ENCODE results near the gene KNL1.

DNA sequence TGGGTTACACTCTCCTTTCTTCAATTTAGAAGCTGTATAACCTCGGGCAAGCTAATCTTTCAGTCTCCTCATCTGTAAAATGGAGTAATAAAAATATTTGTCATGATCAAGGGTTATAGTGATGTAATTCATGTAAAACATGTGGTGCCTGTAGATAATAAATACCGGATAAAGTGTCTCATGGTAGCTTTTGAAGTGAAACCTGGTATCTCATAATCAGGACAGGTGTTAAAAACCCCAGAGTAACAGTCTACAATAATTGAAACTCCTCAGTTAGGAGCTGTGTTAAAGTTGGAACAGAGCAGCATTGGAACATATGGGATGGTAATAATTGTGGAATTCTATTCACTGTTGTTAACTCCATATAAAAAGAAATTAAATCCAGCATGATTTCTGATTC is 884 bp upstream of the KNL1 start:
- TF ChIP-seq POLR2A (IDR thresholded peaks at IDR 0.05) = no peak
- TF ChIP-seq, protein P1, sequence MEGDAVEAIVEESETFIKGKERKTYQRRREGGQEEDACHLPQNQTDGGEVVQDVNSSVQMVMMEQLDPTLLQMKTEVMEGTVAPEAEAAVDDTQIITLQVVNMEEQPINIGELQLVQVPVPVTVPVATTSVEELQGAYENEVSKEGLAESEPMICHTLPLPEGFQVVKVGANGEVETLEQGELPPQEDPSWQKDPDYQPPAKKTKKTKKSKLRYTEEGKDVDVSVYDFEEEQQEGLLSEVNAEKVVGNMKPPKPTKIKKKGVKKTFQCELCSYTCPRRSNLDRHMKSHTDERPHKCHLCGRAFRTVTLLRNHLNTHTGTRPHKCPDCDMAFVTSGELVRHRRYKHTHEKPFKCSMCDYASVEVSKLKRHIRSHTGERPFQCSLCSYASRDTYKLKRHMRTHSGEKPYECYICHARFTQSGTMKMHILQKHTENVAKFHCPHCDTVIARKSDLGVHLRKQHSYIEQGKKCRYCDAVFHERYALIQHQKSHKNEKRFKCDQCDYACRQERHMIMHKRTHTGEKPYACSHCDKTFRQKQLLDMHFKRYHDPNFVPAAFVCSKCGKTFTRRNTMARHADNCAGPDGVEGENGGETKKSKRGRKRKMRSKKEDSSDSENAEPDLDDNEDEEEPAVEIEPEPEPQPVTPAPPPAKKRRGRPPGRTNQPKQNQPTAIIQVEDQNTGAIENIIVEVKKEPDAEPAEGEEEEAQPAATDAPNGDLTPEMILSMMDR (IDR thresholded peaks at IDR 0.05 in 4 of 5, conservative IDR thresholded peaks at IDR 0.05 in 1 of 5) = no peak

Measured in gastrocnemius medialis (tissue), 4 donors.